Panc1 (cell line): ENCODE measurements around the gene CFH. TPM values are rescaled to one million over a fixed set of nuclear protein-coding genes. Genes with fewer than 3 reads are reported as not detected.

Experiments used
- ATAC-seq: fragments of 200-7000 bp; cut with Tn5 transposase; 2 replicates; pipeline ENCODE4 v1.9.1; 2020; ENCODE audit warnings: mild to moderate bottlenecking, moderate library complexity
- BruUV-seq: library from RNA; stranded (reverse); fragments of 400-500 nt; replicated peaks from 2 replicates; lab custom pipeline; 2021; lab: Mats Ljungman, UMichigan
- CTCF ChIA-PET: fragments of 300-600 bp; sonication (Branson Sonifier 250); formaldehyde crosslinking; loops from one replicate; lab custom pipeline; 2022; ENCODE audit warnings: antibody characterized with exemption; lab: Charles Lee
- POLR2A ChIA-PET: fragments of 300-600 bp; sonication (Branson Sonifier 250); formaldehyde crosslinking; loops from one replicate; lab custom pipeline; 2022; ENCODE audit warnings: antibody characterized with exemption; lab: Charles Lee
- DNase-seq: peaks from one replicate; pipeline ENCODE4 v3.0.0-alpha.2; 2010; ENCODE audit warnings: low read depth, low spot score
- H3K27ac ChIP-seq: 2 replicates; pipeline ENCODE4 v1.5.1; 2011; ENCODE audit warnings: mild to moderate bottlenecking, low read length, inconsistent platforms
- H3K27me3 ChIP-seq: fragments of 200-500 bp; sonication (Bioruptor generic); 2 replicates; pipeline ENCODE4 v1.6.0; 2014; ENCODE audit warnings: low read length, inconsistent platforms; ENCODE audit not compliant: control insufficient read depth, insufficient read depth
- H3K36me3 ChIP-seq: fragments of 200-500 bp; sonication (Bioruptor generic); 2 replicates; pipeline ENCODE4 v1.5.1; 2014; ENCODE audit warnings: inconsistent platforms, mild to moderate bottlenecking, low read length, moderate library complexity; ENCODE audit not compliant: control insufficient read depth, insufficient read depth
- H3K4me1 ChIP-seq: 2 replicates; pipeline ENCODE4 v1.5.1; 2011; ENCODE audit warnings: inconsistent platforms, mild to moderate bottlenecking, low read length, moderate library complexity; ENCODE audit not compliant: control insufficient read depth, insufficient read depth
- H3K4me3 ChIP-seq, 2 experiments: 2 replicates each; pipeline ENCODE4 v1.5.1; 2011 to 2012; ENCODE audit warnings: low read depth in 2 of 2, low read length in 2 of 2, mild to moderate bottlenecking in 2 of 2, inconsistent platforms in 1 of 2, moderate library complexity in 1 of 2
- H3K9me3 ChIP-seq: fragments of 200-500 bp; sonication (Bioruptor generic); 2 replicates; pipeline ENCODE4 v1.5.1; 2014; ENCODE audit warnings: low read depth, mild to moderate bottlenecking, inconsistent platforms, low read length, moderate library complexity; ENCODE audit not compliant: control insufficient read depth, insufficient read depth
- POLR2AphosphoS5 ChIP-seq: IDR thresholded peaks from 2 replicates; pipeline ENCODE4 v1.6.1; 2012; ENCODE audit warnings: mild to moderate bottlenecking, low read depth, low read length, moderate library complexity
- SIN3A ChIP-seq: IDR thresholded peaks from 2 replicates; pipeline ENCODE4 v1.6.1; 2012; ENCODE audit warnings: low read depth, mild to moderate bottlenecking, low read length, moderate library complexity, borderline replicate concordance; ENCODE audit not compliant: insufficient read depth
- TCF7L2 ChIP-seq: IDR thresholded peaks from 2 replicates; pipeline ENCODE4 v1.6.1; 2011; ENCODE audit warnings: mild to moderate bottlenecking, low read depth, low read length, inconsistent platforms
- in situ Hi-C: cut with HindIII; loops from 2 replicates; pipeline ENCODE4 v1.10.0; 2016; ENCODE audit warnings: low sequenced_read_pairs, low pct_unique_long_range_greater_than_20kb
- intact Hi-C: fragments of 100-400 bp; cut with micrococcal nuclease; formaldehyde crosslinking; loops from one replicate; pipeline ENCODE4 v1.10.0; 2022; ENCODE audit not compliant: unreplicated experiment
- total RNA-seq: library from RNA; stranded (reverse); gene quantifications from one replicate; pipeline ENCODE4 v1.2.1, GENCODE V29; 2021; ENCODE audit not compliant: unreplicated experiment
- TF ChIP-seq, protein P1 (sequence below), 2 experiments: IDR thresholded peaks; 2 replicates each; pipeline ENCODE4 v1.6.1; 2011 to 2012; ENCODE audit warnings: low read depth in 2 of 2, control low read depth in 1 of 2, low read length in 1 of 2, mild to moderate bottlenecking in 1 of 2, moderate library complexity in 1 of 2; ENCODE audit not compliant: insufficient read depth in 1 of 2
- TF ChIP-seq, protein P2 (sequence below): fragments of 450-650 bp; IDR thresholded peaks from 2 replicates; pipeline ENCODE4 v1.5.1; 2017; ENCODE audit warnings: mild to moderate bottlenecking

CFH gene
- total RNA-seq, 1 experiment from 2014 or later: 0.36 TPM

DNA sequence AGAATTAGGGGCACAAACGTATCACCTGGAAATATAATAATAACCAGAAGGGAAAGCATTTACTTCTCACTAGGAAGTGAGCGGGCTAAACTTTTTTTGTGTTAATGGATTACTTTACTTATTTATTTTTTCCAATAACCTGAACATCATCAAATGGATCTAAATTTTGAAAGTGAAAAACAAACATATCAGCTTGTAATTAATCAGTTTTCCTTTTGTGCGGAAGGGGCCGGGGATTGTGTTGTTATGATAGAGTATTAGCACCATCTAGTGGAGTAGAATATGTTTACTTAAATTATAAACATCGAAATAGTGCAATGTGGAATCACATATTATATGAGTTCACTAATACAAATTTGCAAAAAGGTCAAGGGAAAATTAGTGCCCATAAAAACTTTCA is 9.0 kb downstream of the CFH start:
- H3K9me3 ChIP-seq: no peaks in the 10 kb centered on the region
- in situ Hi-C loops: no loop called here
- no peak for DNase-seq
- H3K36me3 ChIP-seq: no peaks in the 10 kb centered on the region
- TF ChIP-seq, protein P1, sequence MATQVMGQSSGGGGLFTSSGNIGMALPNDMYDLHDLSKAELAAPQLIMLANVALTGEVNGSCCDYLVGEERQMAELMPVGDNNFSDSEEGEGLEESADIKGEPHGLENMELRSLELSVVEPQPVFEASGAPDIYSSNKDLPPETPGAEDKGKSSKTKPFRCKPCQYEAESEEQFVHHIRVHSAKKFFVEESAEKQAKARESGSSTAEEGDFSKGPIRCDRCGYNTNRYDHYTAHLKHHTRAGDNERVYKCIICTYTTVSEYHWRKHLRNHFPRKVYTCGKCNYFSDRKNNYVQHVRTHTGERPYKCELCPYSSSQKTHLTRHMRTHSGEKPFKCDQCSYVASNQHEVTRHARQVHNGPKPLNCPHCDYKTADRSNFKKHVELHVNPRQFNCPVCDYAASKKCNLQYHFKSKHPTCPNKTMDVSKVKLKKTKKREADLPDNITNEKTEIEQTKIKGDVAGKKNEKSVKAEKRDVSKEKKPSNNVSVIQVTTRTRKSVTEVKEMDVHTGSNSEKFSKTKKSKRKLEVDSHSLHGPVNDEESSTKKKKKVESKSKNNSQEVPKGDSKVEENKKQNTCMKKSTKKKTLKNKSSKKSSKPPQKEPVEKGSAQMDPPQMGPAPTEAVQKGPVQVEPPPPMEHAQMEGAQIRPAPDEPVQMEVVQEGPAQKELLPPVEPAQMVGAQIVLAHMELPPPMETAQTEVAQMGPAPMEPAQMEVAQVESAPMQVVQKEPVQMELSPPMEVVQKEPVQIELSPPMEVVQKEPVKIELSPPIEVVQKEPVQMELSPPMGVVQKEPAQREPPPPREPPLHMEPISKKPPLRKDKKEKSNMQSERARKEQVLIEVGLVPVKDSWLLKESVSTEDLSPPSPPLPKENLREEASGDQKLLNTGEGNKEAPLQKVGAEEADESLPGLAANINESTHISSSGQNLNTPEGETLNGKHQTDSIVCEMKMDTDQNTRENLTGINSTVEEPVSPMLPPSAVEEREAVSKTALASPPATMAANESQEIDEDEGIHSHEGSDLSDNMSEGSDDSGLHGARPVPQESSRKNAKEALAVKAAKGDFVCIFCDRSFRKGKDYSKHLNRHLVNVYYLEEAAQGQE (IDR thresholded peaks at IDR 0.05; ENCODE audit: insufficient read depth in 1 of 2, low read depth in 2 of 2, low read length in 1 of 2): no peak
- TF ChIP-seq, protein P2, sequence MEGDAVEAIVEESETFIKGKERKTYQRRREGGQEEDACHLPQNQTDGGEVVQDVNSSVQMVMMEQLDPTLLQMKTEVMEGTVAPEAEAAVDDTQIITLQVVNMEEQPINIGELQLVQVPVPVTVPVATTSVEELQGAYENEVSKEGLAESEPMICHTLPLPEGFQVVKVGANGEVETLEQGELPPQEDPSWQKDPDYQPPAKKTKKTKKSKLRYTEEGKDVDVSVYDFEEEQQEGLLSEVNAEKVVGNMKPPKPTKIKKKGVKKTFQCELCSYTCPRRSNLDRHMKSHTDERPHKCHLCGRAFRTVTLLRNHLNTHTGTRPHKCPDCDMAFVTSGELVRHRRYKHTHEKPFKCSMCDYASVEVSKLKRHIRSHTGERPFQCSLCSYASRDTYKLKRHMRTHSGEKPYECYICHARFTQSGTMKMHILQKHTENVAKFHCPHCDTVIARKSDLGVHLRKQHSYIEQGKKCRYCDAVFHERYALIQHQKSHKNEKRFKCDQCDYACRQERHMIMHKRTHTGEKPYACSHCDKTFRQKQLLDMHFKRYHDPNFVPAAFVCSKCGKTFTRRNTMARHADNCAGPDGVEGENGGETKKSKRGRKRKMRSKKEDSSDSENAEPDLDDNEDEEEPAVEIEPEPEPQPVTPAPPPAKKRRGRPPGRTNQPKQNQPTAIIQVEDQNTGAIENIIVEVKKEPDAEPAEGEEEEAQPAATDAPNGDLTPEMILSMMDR: peak; percentile 50; the same call in 1 of the 2 replicates
- BruUV-seq: no TSS peak
- H3K4me3 ChIP-seq: no peak overlapping the region
- POLR2A ChIA-PET: no interaction called here
- peak; percentile 70; the same call in 1 of the 2 replicates for ATAC-seq
- CTCF ChIA-PET: interaction anchor here (0.5 kb wide), 1 partner anchor 250 kb away, joined by 3 read pairs; no protein-coding TSS in a partner anchor
- H3K4me1 ChIP-seq: no peaks in the 10 kb centered on the region
- no peak overlapping the region for H3K27ac ChIP-seq
- no peaks in the 10 kb centered on the region for H3K27me3 ChIP-seq
- intact Hi-C loops: loop anchor here (2.0 kb wide), 1 partner anchor 512 kb away; no protein-coding TSS in a partner anchor

DNA sequence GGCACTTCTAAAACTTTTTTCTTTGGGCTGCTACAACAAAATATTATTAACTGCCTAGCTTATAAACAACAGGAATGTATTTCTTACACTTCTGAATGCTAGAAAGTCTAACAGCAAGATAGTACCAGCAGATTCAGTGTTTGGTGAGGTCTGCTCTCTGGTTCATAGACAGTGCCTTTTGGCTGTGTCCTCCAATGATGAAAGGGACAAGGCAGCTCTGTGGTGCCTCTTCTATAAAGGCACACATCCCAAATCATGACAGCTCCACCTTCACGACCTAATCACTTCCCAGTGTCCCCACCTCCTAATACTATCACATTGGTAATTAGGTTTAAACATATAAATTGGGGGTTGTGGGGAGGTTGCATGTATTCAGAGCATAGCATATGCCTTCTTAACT is 9.5 kb downstream of the CFH start:
- ATAC-seq (no peak; the same call in 1 of the 2 replicates), DNase-seq (no peak)
- intact Hi-C loops: loop anchor here (2.0 kb wide), 1 partner anchor 513 kb away; no protein-coding TSS in a partner anchor

More for the DNA sequence above, 9.5 kb downstream of the CFH start:
- in situ Hi-C loops: no loop called here
- CTCF ChIA-PET: interaction anchor here (0.5 kb wide), 1 partner anchor 251 kb away, joined by 3 read pairs; no protein-coding TSS in a partner anchor
- Histone ChIP-seq H3K4me3 (no peak overlapping the region), H3K4me1 (no peaks in the 10 kb centered on the region), H3K27me3 (no peaks in the 10 kb centered on the region), H3K27ac (no peak overlapping the region), H3K9me3 (no peaks in the 10 kb centered on the region), H3K36me3 (no peaks in the 10 kb centered on the region)
- POLR2A ChIA-PET: no interaction called here
- TF ChIP-seq SIN3A (no peak), TCF7L2 (no peak), POLR2AphosphoS5 (no peak)
- TF ChIP-seq, protein P1 (IDR thresholded peaks at IDR 0.05; ENCODE audit: insufficient read depth in 1 of 2, low read depth in 2 of 2, low read length in 1 of 2): no peak
- TF ChIP-seq, protein P2: no peak
- BruUV-seq: no TSS peak
